Sigmoid colon (tissue), 7 donors: ENCODE data around the gene POLR1E. TPM values are rescaled to one million over a fixed set of nuclear protein-coding genes. Genes with fewer than 3 reads are reported as not detected.

ENCODE experiments used
- DNase-seq: peaks from one replicate; pipeline ENCODE4 v3.0.0-alpha.2; 2019
- H3K27ac ChIP-seq, 4 donors: fragments of 200-600 bp; sonication (generic); one replicate each; pipeline ENCODE4 v1.5.1; 2016 to 2019; ENCODE audit warnings: mild to moderate bottlenecking in 1 of 4
- H3K27me3 ChIP-seq, 3 donors: fragments of 200-600 bp; sonication (generic); one replicate each; pipeline ENCODE4 v1.5.1; 2019; ENCODE audit warnings: mild to moderate bottlenecking in 1 of 3
- H3K36me3 ChIP-seq, 4 donors: fragments of 200-600 bp; sonication (generic); one replicate each; pipeline ENCODE4 v1.5.1; 2016 to 2019
- H3K4me1 ChIP-seq, 4 donors: fragments of 200-600 bp; sonication (generic); one replicate each; pipeline ENCODE4 v1.5.1; 2017 to 2019
- H3K4me3 ChIP-seq, 4 donors: fragments of 200-600 bp; sonication (generic); one replicate each; pipeline ENCODE4 v1.5.1; 2017 to 2019; ENCODE audit warnings: mild to moderate bottlenecking in 2 of 4, moderate library complexity in 1 of 4
- H3K9me3 ChIP-seq, 4 donors: fragments of 200-600 bp in 3 of 4; sonication (generic) in 3 of 4; one replicate each; pipeline versions ENCODE4 v1.5.1 to v1.6.1; 2013 to 2019
- CTCF ChIP-seq, 4 experiments: fragments of 450-650 bp in 3 of 4; fragments of 200-600 bp in 1 of 4; IDR thresholded peaks; one replicate each; pipeline ENCODE4 v1.5.1; 2016 to 2019; ENCODE audit warnings: antibody characterized with exemption in 4 of 4, mild to moderate bottlenecking in 3 of 4, moderate library complexity in 2 of 4
- EP300 ChIP-seq, 4 donors: sonication (generic); formaldehyde crosslinking; IDR thresholded peaks; one replicate each; pipeline ENCODE4 v1.6.1; 2017; ENCODE audit warnings: antibody characterized with exemption in 4 of 4
- POLR2A ChIP-seq, 2 donors: fragments of 450-650 bp; IDR thresholded peaks; one replicate each; pipeline ENCODE4 v1.6.1; 2016; ENCODE audit warnings: antibody characterized with exemption in 2 of 2, mild to moderate bottlenecking in 2 of 2, moderate library complexity in 2 of 2
- POLR2AphosphoS5 ChIP-seq, 4 donors: sonication (generic); formaldehyde crosslinking; IDR thresholded peaks; one replicate each; pipeline ENCODE4 v1.6.1; 2017; ENCODE audit warnings: antibody characterized with exemption in 4 of 4
- WGBS, 2 donors: extraction: QIAGEN DNeasy Blood & Tissue Kit; methylation state at CpG; one replicate each; pipeline ENCODE4 v1.1.7; 2013; 5-methylcytosine and 5-hydroxymethylcytosine counted together
- intact Hi-C: fragments of 100-400 bp; cut with DNase I; formaldehyde crosslinking; loops from one replicate; pipeline ENCODE4 v1.15.1; 2023
- polyA plus RNA-seq, 3 donors: library from polyadenylated mRNA; stranded (reverse); fragments of 200-250 nt; gene quantifications; one replicate each; pipeline ENCODE4 v1.2.3, GENCODE V29; 2013
- total RNA-seq, 4 donors: library from RNA; depleted of rRNA; stranded (reverse); fragments of >200 nt; gene quantifications; one replicate each; pipeline ENCODE4 v1.1.0, GENCODE V29; 2016
- donor health status: healthy with polysubstance abuse.
- donor health status: Bipolar disorder and iron deficiency.
- donor health status: healthy.

The POLR1E gene
- total and polyA plus RNA-seq, 7 donors = 4.6 to 33.4 (median 22.3) TPM

GRCh38 chr9:37534901-37535300 lies 49.2 kb downstream of the POLR1E start:
- Histone ChIP-seq H3K36me3 (peaks cover 8 to 68% (median 17%) of the 10 kb centered on the region in 4 donors), H3K9me3 (no peaks in the 10 kb centered on the region), H3K27ac (no peak overlapping the region), H3K4me3 (no peak overlapping the region), H3K4me1 (no peaks in the 10 kb centered on the region), H3K27me3 (no peaks in the 10 kb centered on the region)
- no peak for TF ChIP-seq EP300 (IDR thresholded peaks at IDR 0.05)
- no peak for TF ChIP-seq POLR2A (IDR thresholded peaks at IDR 0.05)
- no peak for TF ChIP-seq CTCF (IDR thresholded peaks at IDR 0.05)
- no peak for TF ChIP-seq POLR2AphosphoS5 (IDR thresholded peaks at IDR 0.05)
- intact Hi-C loops = no loop called here
- WGBS, 2 donors = 87 to 92% methylated on average over 10 of the region's 10 CpGs
- DNase-seq = no peak

GRCh38 chr9:37538099-37538498 lies 52.4 kb downstream of the POLR1E start:
- no peaks in the 10 kb centered on the region for H3K4me1 ChIP-seq
- no peak overlapping the region for H3K4me3 ChIP-seq
- H3K9me3 ChIP-seq = no peaks in the 10 kb centered on the region
- WGBS, 2 donors = 89 to 92% methylated on average over 7 of the region's 7 CpGs
- DNase-seq = no peak
- intact Hi-C loops = no loop called here
- H3K36me3 ChIP-seq = peaks cover 12 to 65% (median 22%) of the 10 kb centered on the region in 4 donors
- H3K27me3 ChIP-seq = no peaks in the 10 kb centered on the region
- TF ChIP-seq EP300 (IDR thresholded peaks at IDR 0.05) = no peak
- no peak for TF ChIP-seq POLR2AphosphoS5 (IDR thresholded peaks at IDR 0.05)
- TF ChIP-seq CTCF (IDR thresholded peaks at IDR 0.05) = no peak
- H3K27ac ChIP-seq = no peak overlapping the region

GRCh38 chr9:37539634-37540033 lies 53.9 kb downstream of the POLR1E start:
- intact Hi-C loops = no loop called here

GRCh38 chr9:37540634-37541033 lies 54.9 kb downstream of the POLR1E start:
- intact Hi-C loops = no loop called here
- WGBS, 2 donors = 24 to 75% methylated on average over 3 of the region's 3 CpGs
- DNase-seq = no peak
- no peaks in the 10 kb centered on the region for H3K9me3 ChIP-seq
- no peaks in the 10 kb centered on the region for H3K4me1 ChIP-seq
- H3K27ac ChIP-seq = no peak overlapping the region
- peaks cover 12 to 61% (median 22%) of the 10 kb centered on the region in 4 donors for H3K36me3 ChIP-seq
- H3K4me3 ChIP-seq = no peak overlapping the region
- no peaks in the 10 kb centered on the region for H3K27me3 ChIP-seq
- TF ChIP-seq CTCF (IDR thresholded peaks at IDR 0.05) = no peak
- no peak for TF ChIP-seq EP300 (IDR thresholded peaks at IDR 0.05)
- no peak for TF ChIP-seq POLR2A (IDR thresholded peaks at IDR 0.05)

More at GRCh38 chr9:37539634-37540033, 53.9 kb downstream of the POLR1E start:
- Histone ChIP-seq H3K27me3 (no peaks in the 10 kb centered on the region), H3K9me3 (no peaks in the 10 kb centered on the region), H3K4me1 (no peaks in the 10 kb centered on the region), H3K36me3 (peaks cover 12 to 65% (median 22%) of the 10 kb centered on the region in 4 donors), H3K4me3 (no peak overlapping the region), H3K27ac (no peak overlapping the region)
- DNase-seq = no peak
- TF ChIP-seq POLR2A (IDR thresholded peaks at IDR 0.05) = no peak
- TF ChIP-seq CTCF (IDR thresholded peaks at IDR 0.05) = no peak
- no peak for TF ChIP-seq EP300 (IDR thresholded peaks at IDR 0.05)
- no peak for TF ChIP-seq POLR2AphosphoS5 (IDR thresholded peaks at IDR 0.05)

- intact Hi-C loops = no loop called here
Observed at GRCh38 chr9:37541465-37541864, 55.7 kb downstream of the POLR1E start.

More at GRCh38 chr9:37541465-37541864, 55.7 kb downstream of the POLR1E start:
- H3K27me3 ChIP-seq = no peaks in the 10 kb centered on the region
- DNase-seq = no peak
- no peaks in the 10 kb centered on the region for H3K4me1 ChIP-seq
- H3K9me3 ChIP-seq = no peaks in the 10 kb centered on the region
- no peak for TF ChIP-seq POLR2A (IDR thresholded peaks at IDR 0.05)
- TF ChIP-seq POLR2AphosphoS5 (IDR thresholded peaks at IDR 0.05) = no peak
- TF ChIP-seq CTCF (IDR thresholded peaks at IDR 0.05) = no peak
- no peak for TF ChIP-seq EP300 (IDR thresholded peaks at IDR 0.05)
- H3K27ac ChIP-seq = no peak overlapping the region
- peaks cover 12 to 53% (median 21%) of the 10 kb centered on the region in 4 donors for H3K36me3 ChIP-seq
- H3K4me3 ChIP-seq = no peak overlapping the region
- 97 to 98% methylated on average over 8 of the region's 8 CpGs for WGBS, 2 donors
